ENCODE data around the gene SLIT3. TPM values are rescaled to one million over a fixed set of nuclear protein-coding genes. Genes with fewer than 3 reads are reported as not detected.

The SLIT3 gene
- total and polyA plus RNA-seq, 9 of the 15 experiments (the other 6 are each of a cell fraction or from before 2014, with no cell fraction given): 0.01 to 0.04 TPM; not detected in 7

- CTCF ChIA-PET (ENCODE audit: low intra/inter-chr PET ratio): no interaction called here
- Histone ChIP-seq H3K27me3 (ENCODE audit: control insufficient read depth in 2 of 2, insufficient read depth in 2 of 2, low read length in 2 of 2) (peaks cover 0 to 6% of the 10 kb centered on the region in 2 experiments; a peak in 3 of 5 replicates), H3K9ac (ENCODE audit: insufficient read depth in 1 of 2, low read depth in 2 of 2, low read length in 2 of 2) (no peak overlapping the region), H3K9me3 (replicated peaks; ENCODE audit: control insufficient read depth, insufficient read depth, low read depth, low read length) (no peaks in the 10 kb centered on the region), H3K27ac (ENCODE audit: extremely low read depth, low read depth, low read length) (no peak overlapping the region), H3K36me3 (ENCODE audit: control insufficient read depth, insufficient read depth, low read length) (no peaks in the 10 kb centered on the region), H3K79me2 (ENCODE audit: control insufficient read depth, insufficient read depth, low read length) (no peaks in the 10 kb centered on the region), H3K4me3 (no peak overlapping the region), H3K9me1 (ENCODE audit: control insufficient read depth, insufficient read depth, low read length) (no peaks in the 10 kb centered on the region), H4K20me1 (replicated peaks; ENCODE audit: control insufficient read depth, insufficient read depth, low read length) (no peaks in the 10 kb centered on the region), H2AFZ (ENCODE audit: low read depth, low read length) (no peak overlapping the region), H3K4me1 (replicated peaks in 1 of 2; ENCODE audit: control insufficient read depth in 2 of 2, insufficient read depth in 2 of 2, low read length in 2 of 2) (no peaks in the 10 kb centered on the region), H3K4me2 (ENCODE audit: insufficient read depth, low read length) (no peak overlapping the region)
- in situ Hi-C loops (cut with MboI) (no loop called here), intact Hi-C loops (cut with micrococcal nuclease) (no loop called here)
- FAIRE-seq (no peak), DNase-seq (ENCODE audit: extremely low read depth in 1 of 4, low spot score in 3 of 4) (no peak), ATAC-seq (no peak)
- POLR2A ChIA-PET: no interaction called here
- BruUV-seq (replicated peaks): no TSS peak
- TF ChIP-seq SRSF9 (IDR thresholded peaks at IDR 0.05; ENCODE audit: borderline replicate concordance, low read depth, low read length): no peak
- TF ChIP-seq NCOA6 (IDR thresholded peaks at IDR 0.05): no peak
- TF ChIP-seq KAT8 (IDR thresholded peaks at IDR 0.05; ENCODE audit: low read depth): no peak
- TF ChIP-seq ARID3A (IDR thresholded peaks at IDR 0.05; ENCODE audit: borderline replicate concordance, low read depth, low read length): no peak
- no peak for TF ChIP-seq POLR3G (IDR thresholded peaks at IDR 0.05; ENCODE audit: extremely low read depth, insufficient read length, insufficient replicate concordance)
- no peak for TF ChIP-seq SRSF1 (IDR thresholded peaks at IDR 0.05; ENCODE audit: low read depth, low read length)
- no peak for TF ChIP-seq CCNT2 (IDR thresholded peaks at IDR 0.05; ENCODE audit: borderline replicate concordance, extremely low read depth, insufficient read length, low read depth, low read length)
- TF ChIP-seq SNRNP70 (optimal IDR thresholded peaks at IDR 0.05; ENCODE audit: low read depth, low read length): no peak
- TF ChIP-seq, protein P1, sequence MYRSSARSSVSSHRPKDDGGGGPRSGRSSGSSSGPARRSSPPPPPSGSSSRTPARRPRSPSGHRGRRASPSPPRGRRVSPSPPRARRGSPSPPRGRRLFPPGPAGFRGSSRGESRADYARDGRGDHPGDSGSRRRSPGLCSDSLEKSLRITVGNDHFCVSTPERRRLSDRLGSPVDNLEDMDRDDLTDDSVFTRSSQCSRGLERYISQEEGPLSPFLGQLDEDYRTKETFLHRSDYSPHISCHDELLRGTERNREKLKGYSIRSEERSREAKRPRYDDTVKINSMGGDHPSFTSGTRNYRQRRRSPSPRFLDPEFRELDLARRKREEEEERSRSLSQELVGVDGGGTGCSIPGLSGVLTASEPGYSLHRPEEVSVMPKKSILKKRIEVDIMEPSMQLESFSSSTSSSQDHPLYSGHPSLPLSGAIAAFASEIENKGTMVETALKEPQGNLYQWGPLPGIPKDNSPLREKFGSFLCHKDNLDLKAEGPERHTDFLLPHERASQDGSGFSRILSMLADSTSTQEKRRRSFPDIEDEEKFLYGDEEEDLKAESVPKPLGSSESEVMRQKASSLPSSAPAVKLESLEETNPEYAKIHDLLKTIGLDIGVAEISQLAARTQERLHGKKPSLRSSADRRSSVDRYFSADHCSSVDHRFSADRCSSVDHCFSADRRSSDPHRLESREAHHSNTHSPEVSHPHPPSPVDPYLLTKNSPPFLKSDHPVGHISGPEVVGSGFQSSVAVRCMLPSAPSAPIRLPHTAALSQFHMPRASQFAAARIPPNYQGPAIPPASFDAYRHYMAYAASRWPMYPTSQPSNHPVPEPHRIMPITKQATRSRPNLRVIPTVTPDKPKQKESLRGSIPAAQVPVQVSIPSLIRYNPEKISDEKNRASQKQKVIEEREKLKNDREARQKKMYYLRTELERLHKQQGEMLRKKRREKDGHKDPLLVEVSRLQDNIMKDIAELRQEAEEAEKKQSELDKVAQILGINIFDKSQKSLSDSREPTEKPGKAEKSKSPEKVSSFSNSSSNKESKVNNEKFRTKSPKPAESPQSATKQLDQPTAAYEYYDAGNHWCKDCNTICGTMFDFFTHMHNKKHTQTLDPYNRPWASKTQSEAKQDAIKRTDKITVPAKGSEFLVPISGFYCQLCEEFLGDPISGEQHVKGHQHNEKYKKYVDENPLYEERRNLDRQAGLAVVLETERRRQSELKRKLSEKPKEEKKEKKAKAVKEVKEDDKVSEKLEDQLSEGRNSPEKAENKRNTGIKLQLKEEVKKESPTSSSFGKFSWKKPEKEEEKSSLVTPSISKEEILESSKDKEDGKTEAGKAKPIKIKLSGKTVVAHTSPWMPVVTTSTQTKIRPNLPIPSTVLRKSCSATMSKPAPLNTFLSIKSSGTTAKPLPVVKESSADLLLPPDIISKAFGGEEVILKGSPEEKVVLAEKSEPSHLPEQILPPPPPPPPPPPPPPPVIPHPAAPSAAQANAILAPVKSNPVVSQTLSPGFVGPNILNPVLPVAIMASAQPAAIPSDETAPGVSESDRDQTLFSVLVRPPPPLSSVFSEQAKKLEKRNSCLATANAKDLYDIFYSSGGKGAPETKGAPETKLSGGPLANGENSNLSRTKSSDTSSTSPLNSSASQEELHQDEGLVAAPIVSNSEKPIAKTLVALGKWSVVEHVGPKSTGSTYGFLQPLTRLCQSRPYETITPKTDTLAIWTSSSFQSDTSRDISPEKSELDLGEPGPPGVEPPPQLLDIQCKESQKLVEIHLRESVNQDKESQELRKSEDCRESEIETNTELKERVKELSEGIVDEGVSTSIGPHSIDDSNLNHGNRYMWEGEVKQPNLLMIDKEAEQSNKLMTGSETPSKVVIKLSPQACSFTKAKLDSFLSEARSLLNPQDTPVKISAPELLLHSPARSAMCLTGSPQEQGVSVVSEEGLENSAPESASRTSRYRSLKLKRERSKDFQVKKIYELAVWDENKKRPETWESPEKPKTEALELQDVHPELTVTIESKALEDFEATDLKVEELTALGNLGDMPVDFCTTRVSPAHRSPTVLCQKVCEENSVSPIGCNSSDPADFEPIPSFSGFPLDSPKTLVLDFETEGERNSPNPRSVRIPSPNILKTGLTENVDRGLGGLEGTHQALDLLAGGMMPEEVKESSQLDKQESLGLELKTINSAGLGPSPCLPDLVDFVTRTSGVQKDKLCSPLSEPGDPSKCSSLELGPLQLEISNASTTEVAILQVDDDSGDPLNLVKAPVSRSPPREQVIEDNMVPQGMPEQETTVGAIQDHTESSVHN (IDR thresholded peaks at IDR 0.05; ENCODE audit: borderline replicate concordance in 1 of 2, low read depth in 1 of 2): no peak
- TF ChIP-seq JUNB (CRISPR knock-in tag; conservative IDR thresholded peaks at IDR 0.05): no peak
- TF ChIP-seq RB1 (IDR thresholded peaks at IDR 0.05; ENCODE audit: low read depth): no peak
- TF ChIP-seq, protein P2, sequence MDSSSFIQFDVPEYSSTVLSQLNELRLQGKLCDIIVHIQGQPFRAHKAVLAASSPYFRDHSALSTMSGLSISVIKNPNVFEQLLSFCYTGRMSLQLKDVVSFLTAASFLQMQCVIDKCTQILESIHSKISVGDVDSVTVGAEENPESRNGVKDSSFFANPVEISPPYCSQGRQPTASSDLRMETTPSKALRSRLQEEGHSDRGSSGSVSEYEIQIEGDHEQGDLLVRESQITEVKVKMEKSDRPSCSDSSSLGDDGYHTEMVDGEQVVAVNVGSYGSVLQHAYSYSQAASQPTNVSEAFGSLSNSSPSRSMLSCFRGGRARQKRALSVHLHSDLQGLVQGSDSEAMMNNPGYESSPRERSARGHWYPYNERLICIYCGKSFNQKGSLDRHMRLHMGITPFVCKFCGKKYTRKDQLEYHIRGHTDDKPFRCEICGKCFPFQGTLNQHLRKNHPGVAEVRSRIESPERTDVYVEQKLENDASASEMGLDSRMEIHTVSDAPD (CRISPR knock-in tag; IDR thresholded peaks at IDR 0.05): no peak
Measured at GRCh38 chr5:169051351-169051750, 249.6 kb downstream of the SLIT3 start.
